Amniotic epithelial cell (primary cell): ENCODE results near the gene UPP1.
"Not testable (repeated sequence)": the region's sequence is repeated elsewhere in the genome, so short reads cannot be mapped to it uniquely, and the experiment has no call there.

Source experiments
- DNase-seq: peaks from one replicate; pipeline ENCODE4 v3.0.0-alpha.2; 2010; ENCODE audit warnings: low read depth

UPP1 gene

DNA sequence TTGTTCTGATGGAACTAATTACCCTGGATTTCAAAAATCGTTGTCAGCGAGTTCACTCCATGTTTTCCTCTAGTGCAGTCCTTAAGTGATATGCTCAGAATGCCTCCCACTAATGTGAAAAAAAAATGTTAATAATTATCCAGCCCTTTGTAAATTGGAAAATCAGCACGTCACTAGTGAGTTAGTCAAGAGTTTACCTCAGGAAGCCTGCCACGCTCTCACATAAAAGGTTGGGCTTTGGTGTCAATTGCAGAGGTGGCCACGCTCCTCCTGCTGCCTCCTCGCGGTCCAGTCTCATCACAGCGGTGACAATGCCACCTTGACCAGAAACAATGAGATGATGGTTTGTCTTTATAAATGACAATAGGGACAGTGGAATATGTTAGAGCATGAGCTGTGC lies 22.5 kb downstream of the UPP1 start:
- DNase-seq: no peak

DNA sequence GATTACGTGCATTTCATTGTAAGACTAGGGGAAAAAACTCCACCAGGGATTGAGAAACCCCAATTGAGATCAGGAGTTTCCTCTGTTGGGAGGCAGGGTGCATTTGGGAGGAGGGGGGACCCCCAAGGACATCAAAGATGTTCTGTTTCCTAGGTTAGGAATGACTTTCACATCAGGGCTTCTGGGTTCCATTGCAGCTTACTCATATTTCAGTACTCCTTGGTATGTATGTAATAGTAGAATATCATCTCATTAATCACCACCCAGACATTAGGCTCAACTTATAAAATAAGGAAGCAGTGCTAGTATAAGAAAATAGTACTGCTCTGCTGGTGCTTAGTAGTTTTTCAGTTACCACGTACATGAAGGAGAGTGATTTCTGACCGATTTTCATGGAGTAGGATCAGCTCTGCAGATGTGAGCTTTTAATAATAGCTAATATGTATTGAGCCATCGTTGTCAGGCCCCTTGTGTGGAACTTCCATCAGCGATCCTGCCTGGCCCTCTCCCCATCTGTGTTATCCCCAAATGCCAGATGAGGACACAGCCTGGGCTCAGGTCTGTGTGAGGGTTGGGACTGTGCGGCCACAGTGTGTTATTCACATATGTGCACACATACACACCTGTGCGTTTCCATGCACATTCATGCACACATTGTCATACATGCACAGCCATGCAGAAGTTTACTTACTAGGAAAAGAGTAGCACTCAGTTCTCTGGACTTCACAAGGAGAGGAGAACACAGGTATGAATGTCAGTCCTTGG lies 23.5 kb downstream of the UPP1 start:
- DNase-seq: peak; percentile 70

DNA sequence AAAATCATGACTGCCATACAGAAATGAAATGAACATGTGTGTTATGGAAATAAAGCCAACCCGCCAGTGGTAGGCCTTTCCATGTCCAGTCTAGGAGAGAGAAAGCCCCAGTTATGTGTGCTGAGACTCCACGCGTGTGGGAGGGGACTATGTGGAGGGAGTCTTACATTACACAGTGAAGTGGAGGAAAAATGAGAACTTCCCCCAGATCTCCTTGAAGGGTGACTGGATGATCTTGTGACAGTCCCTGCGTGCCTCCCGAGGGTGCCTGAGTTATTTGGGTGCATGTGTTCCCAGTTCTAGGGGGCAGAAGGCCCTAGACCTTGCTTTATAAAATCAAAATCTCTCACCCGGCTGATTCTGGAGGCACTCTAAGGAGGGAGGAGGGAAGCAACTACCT lies 24.2 kb downstream of the UPP1 start:
- no peak for DNase-seq

- DNase-seq: no peak
Measured at GRCh38 chr7:48114115-48114514, 25.1 kb downstream of the UPP1 start.

DNA sequence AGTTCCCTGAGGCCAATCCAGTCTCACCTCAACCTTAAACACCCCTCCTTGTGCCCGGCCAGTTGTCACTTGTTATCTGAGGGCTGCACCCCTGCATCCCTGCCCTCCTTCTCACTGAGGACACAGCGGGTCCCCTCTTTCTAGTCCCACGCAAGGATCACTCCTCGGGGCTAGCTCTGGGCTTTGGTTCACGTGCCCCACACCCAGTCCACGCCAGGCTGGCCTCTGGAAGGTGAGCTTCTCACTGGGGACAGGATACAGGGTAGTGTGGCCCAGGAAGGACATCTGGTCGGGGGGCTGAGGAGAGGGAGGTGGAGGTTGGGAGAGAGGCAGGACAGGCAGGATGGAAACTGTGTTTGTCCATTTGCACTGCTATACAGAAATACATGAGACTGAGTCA lies 25.5 kb downstream of the UPP1 start:
- no peak for DNase-seq

DNA sequence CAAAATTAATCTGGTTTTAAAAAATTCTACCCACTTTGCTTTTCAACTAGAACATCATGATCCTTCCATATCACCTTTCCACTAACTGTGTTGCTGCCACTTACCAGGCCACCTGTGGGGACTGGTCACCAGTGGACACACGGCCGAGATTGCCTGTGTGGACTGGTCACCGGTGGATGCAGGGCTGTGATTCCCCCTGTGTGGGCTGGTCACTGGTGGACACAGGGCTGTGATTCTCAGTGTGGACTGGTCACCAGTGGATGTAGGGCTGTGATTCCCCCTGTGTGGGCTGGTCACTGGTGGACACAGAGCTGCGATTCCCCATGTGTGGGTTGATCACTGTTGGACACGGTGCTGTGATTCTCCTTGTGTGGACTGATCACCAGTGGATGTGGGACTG lies 27.0 kb downstream of the UPP1 start:
- DNase-seq: no peak

DNA sequence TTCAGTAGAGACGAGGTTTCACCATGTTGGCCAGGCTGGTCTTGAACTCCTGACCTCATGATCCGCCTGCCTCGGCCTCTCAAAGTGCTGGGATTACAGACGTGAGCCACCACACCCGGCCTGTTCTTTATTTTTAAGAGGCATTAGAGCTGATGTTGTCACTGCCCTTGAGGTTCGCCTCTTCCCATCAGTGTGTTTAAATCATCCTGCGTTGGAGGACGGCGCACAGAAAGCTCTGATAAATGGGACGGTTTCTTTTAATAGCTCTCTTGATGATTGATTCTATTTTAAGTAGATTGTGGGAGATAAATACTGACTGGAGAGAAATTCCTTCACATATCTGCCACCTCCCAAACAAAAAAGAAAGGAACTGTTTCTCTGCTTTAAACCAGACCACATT lies 29.0 kb downstream of the UPP1 start:
- peak; percentile 80 for DNase-seq

- DNase-seq: not testable (repeated sequence)
Measured at GRCh38 chr7:48120536-48120935, 31.5 kb downstream of the UPP1 start.

DNA sequence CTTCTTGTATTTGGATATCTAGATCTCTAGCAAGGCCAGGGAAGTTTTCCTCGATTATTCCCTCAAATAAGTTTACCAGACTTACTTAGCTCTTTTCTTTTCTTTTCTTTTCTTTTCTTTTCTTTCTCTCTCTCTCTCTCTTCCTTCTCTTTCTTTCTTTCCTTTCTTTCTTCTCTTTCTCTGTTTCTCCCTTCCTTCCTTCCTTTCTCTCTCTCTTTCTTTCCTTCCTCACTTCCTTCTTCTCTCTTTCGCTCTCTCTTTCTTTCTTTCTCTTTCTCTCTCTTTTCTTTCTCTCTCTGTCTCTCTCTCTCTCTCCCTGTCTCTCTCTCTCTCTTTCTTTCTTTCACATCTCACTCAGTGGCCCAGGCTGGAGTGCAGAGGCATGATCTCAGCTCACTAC lies 37.0 kb downstream of the UPP1 start:
- DNase-seq: no peak

- peak; percentile 39 for DNase-seq
Measured at GRCh38 chr7:48130658-48131108, 41.6 kb downstream of the UPP1 start.

- no peak for DNase-seq
Measured at GRCh38 chr7:48132792-48133191, 43.7 kb downstream of the UPP1 start.

DNA sequence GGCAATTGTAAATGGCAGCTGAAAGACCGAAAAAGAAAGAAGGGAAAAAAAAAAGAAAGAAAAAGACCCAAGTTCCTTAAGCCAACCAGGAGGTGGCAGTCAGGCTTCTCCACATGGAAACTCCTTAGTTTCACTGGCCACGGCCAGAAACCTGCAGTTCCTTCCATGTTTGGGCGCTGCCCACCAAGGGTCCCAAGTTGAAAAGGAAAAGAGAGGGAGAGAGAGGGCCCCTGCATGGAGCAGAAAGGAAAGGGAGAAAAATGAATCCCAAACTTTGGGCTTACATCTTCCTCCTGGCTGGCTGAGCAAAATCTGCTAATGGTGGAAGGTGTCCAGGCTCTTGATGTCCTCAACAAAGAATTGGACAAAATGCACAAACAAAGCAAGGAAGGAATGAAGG lies 50.4 kb downstream of the UPP1 start:
- DNase-seq: peak; percentile 16

DNA sequence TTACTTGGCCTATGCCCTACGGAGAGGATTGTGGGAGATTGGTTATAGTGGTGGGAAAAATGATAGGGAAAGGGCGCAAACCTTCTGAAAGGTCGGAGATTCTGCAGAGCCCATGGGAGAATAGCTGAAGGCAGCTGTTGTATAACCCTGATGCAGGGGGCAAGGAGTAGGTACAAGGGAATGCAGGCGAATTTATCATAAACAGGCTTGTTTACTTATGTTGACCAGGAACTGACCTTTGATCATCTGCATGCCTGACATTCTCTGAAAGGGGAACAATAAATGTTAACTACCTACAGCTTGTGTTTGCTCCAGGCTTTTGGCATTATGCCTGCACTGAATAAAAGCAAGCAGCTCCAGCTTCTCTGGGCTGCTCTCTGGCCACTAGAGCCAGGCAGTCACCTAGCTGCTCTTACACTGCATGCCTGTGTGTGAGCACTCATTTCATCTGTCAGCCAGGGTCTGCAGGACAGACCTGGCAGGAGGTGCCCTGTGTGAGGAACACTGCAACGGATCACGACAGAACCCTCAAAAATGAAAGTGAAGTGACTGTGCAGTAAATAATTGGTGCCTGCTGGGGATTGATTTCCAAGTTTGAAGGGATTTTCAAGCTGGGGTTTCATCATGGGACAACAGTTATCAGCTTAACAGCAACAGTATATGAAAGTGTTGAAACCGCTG lies 51.1 kb downstream of the UPP1 start:
- peak; percentile 34 for DNase-seq

- DNase-seq: no peak
Measured at GRCh38 chr7:48141521-48141920, 52.5 kb downstream of the UPP1 start.

DNA sequence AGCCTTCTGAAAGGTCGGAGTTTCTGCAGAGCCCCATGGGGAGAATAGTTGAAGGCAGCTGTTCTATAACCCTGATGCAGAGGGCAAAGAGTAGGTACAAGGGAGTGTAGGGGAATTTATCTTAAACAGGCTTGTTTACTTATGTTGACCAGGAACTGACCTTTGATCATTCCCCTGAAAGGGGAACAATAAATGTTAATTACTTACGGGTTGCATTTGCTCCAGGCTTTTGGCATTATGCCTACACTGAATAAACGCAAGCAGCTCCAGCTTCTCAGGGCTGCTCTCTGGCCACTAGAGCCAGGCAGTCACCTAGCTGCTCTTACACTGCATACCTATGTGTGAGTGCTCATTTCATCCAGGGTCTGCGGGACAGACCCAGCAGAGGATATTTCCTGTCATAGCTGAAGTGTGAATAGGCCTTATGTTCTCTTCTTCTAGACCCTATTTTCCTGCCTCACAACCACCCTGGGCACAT lies 55.3 kb downstream of the UPP1 start:
- DNase-seq: no peak

DNA sequence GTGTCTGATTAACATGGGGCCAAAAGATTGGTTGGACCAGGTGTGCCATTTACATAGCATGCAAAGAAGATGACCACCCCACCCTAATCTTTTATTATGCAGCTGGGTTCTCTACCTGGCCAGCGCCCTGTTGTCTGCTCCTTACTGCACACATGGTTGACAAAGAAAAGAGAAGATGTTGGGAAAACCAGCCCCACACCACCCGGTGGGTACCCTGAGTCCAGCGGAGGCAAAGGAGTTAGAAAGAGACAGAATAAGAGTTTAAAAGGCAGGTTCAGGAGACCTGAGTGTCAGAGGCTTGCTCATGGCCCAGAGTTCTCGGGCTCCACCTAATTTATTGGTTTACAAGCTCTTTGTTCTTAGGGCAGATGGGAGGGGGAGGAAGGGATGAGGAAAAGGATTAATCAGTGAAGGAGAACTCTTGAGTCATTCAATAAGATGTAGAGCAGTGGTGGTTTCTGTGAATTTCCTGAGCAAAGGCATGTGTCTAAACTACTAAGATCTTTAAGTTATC lies 58.1 kb downstream of the UPP1 start:
- peak; percentile 72 for DNase-seq

GRCh38 chr7:48147690-48148089 lies 58.6 kb downstream of the UPP1 start:
- not testable (repeated sequence) for DNase-seq

DNA sequence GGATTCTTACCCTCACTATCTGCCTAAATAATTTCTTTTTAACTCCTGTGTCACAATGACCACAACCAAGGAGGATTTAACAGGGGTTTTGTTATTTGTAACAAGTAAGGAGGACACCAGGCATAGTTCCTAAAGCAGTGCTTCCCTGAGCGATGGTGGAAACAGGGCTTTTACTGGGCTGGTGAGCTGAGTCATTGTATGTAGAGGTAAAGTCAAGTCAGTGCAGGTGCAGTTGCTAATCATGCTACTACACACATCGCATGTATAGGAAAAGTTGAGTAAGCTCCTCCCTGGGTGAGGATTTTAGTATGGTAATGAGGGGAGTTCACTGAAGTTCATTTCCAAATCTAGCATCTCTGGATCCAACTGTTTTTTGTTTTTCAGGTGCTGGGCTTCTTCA lies 59.2 kb downstream of the UPP1 start:
- DNase-seq: no peak

DNA sequence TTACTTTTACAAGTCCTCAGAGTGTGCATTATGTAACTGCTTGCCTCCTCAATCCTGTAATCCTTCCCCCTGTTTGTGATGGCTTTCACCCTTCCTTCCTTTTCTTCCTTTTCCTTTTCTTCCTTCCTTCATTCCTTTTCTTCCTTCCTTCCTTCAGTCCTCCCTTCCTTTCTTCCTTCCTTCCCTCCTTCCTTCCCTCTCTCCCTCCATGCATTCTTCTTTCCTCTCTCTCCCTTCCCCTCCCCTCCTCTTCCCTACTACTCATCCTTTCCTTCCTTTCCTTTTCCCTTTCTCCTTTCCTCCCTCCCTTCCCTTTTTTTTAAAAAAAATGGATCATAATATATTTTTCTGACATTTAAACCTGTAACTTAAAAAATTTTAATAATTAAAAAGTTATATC lies 60.0 kb downstream of the UPP1 start:
- no peak for DNase-seq

DNA sequence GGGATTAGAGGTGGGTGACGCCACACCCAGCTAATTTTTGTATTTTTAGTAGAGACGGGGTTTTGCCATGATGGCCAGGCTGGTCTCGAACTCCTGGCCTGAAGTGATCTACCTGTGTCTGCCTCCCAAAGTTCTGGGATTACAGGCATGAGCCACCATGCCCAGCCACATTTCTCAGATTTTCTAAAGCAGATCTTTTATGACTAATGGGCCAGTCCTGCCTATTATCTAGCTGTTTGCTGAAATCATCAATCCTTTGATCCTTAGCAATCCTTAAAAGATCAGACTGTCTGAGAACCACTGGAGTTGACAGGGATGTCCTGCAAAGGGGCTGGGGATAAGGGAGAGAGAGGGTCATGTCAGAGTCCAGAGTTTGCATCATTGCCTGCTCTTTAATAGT lies 61.0 kb downstream of the UPP1 start:
- no peak for DNase-seq

GRCh38 chr7:48154792-48155413 lies 65.8 kb downstream of the UPP1 start:
- DNase-seq: peak; percentile 48
